NCI-H524 (cell line): ENCODE data around the gene ILRUN.
"Not testable (repeated sequence)": the region's sequence is repeated elsewhere in the genome, so short reads cannot be mapped to it uniquely, and the experiment has no call there.

Source experiments
- DNase-seq, 2 experiments: peaks; one replicate each; lab custom pipeline; 2025; lab: John Stamatoyannopoulos, UW

The ILRUN gene

DNA sequence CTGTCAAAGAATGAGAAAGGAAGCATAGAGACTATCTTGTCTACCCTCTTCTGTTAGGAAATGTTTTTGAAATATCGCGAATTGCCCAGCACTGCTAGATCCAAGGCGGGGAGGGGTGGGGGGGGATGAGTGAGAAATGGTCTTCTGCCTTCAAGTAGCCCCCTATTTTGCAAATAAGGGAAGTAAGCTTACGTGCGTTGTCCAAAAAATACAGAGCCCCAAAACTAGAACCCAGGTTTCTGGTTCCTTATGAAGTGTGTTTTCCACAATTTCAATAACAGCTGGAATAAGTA, 923 bp upstream of the ILRUN start:
- no peak for DNase-seq

DNA sequence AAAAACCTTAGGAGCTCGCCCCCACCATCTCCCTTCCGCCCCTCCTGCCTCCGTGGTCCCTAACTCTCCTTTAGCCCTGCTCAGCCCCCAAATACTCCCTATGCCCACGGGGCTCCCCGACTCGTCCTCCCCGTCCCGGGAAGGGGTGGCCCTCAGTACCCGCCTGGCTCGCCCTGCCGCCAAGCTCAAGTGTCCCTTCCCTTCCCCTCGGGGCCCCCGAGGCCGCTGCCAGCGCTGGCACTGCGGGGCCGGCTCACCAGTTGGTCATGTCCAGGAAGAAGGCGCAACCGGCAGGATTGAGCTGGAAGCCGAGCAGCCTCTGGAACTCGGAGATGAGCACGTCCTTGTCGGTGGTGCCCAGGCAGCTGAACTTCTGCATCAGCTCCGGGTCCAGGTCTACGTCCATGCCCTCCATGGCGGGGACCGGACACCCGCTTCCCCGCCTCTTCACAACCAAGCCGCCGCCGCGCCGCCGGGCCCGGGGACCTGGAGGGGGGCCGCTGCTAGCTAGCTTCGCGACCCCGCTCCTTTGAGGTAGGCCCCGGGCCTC, 303 bp downstream of the ILRUN start:
- peak in 1 of 2 experiments; percentile 49 for DNase-seq

- DNase-seq = peak; percentile 30 to 49
Observed at GRCh38 chr6:34695729-34696188, 808 bp downstream of the ILRUN start.

- no peak for DNase-seq
Observed at GRCh38 chr6:34692280-34692679, 4.3 kb downstream of the ILRUN start.

DNA sequence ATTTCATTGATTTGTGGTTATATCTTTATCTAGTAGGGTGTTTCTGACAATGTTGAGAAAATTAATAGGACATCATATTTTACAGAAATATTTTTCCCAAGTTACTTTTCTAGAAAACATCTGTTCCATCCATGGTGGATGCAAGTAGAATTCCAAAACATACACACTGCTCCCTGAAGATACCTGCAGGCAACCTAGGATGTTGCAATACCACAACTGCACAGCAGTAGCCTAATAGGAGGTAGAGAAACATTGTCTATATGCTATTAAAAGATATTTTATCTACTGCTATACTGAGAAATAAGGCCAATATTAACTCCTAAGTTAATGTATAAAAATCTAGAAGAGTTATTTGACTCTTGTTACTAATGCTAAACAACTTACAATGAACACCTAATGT, 6.8 kb downstream of the ILRUN start:
- no peak for DNase-seq

GRCh38 chr6:34688956-34689355, 7.6 kb downstream of the ILRUN start:
- DNase-seq = no peak

GRCh38 chr6:34684919-34685318, 11.6 kb downstream of the ILRUN start:
- DNase-seq = no peak

DNA sequence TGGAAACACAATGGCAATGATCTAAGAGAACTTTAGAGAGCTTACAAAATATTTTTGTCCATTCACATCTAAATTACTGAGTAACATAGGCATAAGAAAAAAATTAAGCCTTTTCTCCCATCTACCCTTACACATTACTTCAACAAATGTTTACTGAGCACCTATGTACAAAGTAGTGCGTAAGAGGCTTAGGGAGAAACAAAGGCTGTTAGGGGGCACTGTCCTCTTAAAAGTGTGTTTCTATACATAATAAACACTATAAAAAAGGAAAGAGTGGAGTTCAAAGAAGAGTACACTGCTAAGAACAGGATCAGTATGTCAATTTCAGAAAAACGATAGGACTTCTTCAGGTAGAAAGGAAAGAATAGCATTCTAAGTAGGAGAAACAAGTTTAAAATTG, 12.2 kb downstream of the ILRUN start:
- DNase-seq = no peak

- DNase-seq = no peak
Observed at GRCh38 chr6:34680802-34681515, 15.6 kb downstream of the ILRUN start.

DNA sequence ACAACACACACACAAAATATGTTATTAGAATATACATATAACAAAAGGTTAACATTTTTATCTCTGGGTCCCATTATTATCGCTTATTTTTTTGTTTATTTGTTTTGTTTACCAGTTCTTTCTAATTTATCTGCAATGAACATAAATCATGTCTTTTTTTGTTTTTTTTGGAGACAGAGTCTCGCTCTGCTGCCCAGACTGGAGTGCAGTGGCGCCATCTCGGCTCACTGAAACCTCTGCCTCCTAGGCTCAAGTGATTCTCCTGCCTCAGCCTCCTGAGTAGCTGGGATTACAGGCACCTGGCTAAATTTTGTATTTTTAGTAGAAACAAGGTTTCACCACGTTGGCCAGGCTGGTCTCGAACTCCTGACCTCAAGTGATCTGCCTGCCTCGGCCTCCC, 16.3 kb downstream of the ILRUN start:
- DNase-seq = not testable (repeated sequence)

DNA sequence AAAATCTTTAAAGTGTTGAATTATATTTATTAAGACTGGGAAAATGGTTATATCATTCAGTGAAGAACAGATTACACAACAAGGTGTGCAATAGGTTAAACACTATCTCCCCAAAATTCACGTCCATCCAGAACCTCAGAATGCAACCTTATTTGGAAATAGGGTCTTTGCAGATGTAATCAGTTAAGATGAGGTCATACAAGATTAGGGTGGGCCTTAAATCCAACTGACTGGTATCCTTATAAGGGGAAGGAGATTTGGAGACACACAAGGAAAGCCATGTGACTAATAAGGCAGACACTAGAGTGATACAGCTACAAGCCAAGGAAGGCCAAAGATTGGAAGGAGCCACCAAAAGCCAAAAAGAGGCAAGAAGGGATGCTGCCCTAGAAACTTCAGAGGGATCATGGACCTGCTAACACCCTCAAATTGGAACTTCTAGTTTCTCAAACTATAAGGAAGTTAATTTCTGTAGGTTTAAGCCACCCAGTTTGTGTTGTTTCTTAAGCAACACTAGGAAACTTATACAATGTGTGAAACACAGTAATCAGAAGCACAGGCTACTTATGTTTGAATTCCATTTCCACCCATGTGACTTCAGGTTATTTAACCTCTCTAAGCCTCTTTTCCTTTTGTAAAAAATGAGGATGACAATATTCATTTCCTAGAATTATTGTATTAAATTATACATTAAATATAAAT, 16.9 kb downstream of the ILRUN start:
- DNase-seq = no peak

- DNase-seq = no peak
Observed at GRCh38 chr6:34676140-34676539, 20.4 kb downstream of the ILRUN start.

GRCh38 chr6:34674930-34675329, 21.6 kb downstream of the ILRUN start:
- not testable (repeated sequence) for DNase-seq

GRCh38 chr6:34674268-34674639, 22.3 kb downstream of the ILRUN start:
- DNase-seq = no peak

- DNase-seq = no peak
Observed at GRCh38 chr6:34673064-34673463, 23.5 kb downstream of the ILRUN start.

- no peak for DNase-seq
Observed at GRCh38 chr6:34672657-34673043, 23.9 kb downstream of the ILRUN start.

- DNase-seq = no peak
Observed at GRCh38 chr6:34671801-34672656, 24.5 kb downstream of the ILRUN start.

GRCh38 chr6:34671367-34671766, 25.2 kb downstream of the ILRUN start:
- DNase-seq = no peak

- DNase-seq = not testable (repeated sequence)
Observed at GRCh38 chr6:34668799-34669198, 27.8 kb downstream of the ILRUN start.

- DNase-seq = no peak
Observed at GRCh38 chr6:34667481-34668238, 28.9 kb downstream of the ILRUN start.

GRCh38 chr6:34665019-34665418, 31.5 kb downstream of the ILRUN start:
- no peak for DNase-seq
